Neutrophil (primary cell): Measurements from ENCODE around the gene IL23R.
A peak's percentile ranks its signal among the peaks of the same experiment; 100 is the strongest.

Experiments
- H3K27ac ChIP-seq: fragments of 200-600 bp; sonication (generic); 2 replicates; pipeline ENCODE4 v1.5.1; 2016; ENCODE audit warnings: mild to moderate bottlenecking, moderate library complexity
- H3K27me3 ChIP-seq: fragments of 200-600 bp; sonication (generic); 2 replicates; pipeline ENCODE4 v1.6.0; 2016; ENCODE audit warnings: mild to moderate bottlenecking
- H3K36me3 ChIP-seq: fragments of 200-600 bp; sonication (generic); 2 replicates; pipeline ENCODE4 v1.5.1; 2017
- H3K4me1 ChIP-seq, 2 experiments: fragments of 200-600 bp in 1 of 2; sonication (generic) in 1 of 2; 1 replicate in 1 of 2; 2 replicates in 1 of 2; pipeline versions ENCODE4 v1.5.1 to v1.6.1; 2013 to 2016; ENCODE audit warnings: low read depth in 1 of 2, low read length in 1 of 2, mild to moderate bottlenecking in 1 of 2, moderate library complexity in 1 of 2; ENCODE audit not compliant: control insufficient read depth in 1 of 2, insufficient read depth in 1 of 2
- H3K4me3 ChIP-seq, 2 experiments: fragments of 200-600 bp in 1 of 2; sonication (generic) in 1 of 2; 1 replicate in 1 of 2; 2 replicates in 1 of 2; pipeline ENCODE4 v1.5.1; 2013 to 2016; ENCODE audit warnings: low read depth in 1 of 2, low read length in 1 of 2, mild to moderate bottlenecking in 1 of 2, moderate library complexity in 1 of 2
- H3K9me3 ChIP-seq: fragments of 200-600 bp; sonication (generic); 2 replicates; pipeline ENCODE4 v1.5.1; 2016
- CTCF ChIP-seq: fragments of 200-600 bp; sonication (generic); IDR thresholded peaks from 2 replicates; pipeline ENCODE4 v1.5.1; 2016; ENCODE audit warnings: antibody characterized with exemption

Gene IL23R

DNA sequence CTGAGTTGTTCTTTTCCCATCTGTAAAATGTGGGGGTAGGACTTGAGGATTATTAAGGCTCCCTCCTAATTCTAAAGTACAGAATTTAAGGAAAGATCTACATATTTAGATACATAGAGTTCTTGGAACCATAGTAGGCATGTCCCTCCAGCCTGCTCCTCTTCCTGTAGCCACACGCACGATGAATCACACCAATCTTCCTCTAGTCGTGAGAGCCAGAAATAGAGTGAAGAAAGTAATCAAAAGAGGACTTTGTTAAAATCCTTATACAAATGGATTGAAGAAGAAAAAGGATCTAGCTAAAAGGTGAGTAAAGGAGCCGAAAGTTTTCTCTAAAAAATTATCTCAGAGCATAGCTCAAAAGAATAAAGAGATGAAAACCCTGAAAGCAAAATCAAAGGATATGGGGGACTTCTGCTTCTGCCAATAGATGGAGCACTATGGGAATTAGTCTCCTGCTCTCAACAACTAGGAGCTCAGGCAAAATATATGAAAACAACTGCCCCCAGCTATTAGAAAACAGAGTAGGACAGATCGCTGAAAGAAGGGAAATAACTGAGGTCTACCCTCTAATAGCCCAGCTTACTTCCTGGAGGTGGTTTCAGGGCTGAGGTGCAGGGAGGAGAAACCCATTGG, 40.0 kb upstream of the IL23R start:
- no peaks in the 10 kb centered on the region for H3K9me3 ChIP-seq
- H3K27me3 ChIP-seq: no peaks in the 10 kb centered on the region
- H3K27ac ChIP-seq: no peak overlapping the region
- H3K4me3 ChIP-seq: no peak overlapping the region
- no peaks in the 10 kb centered on the region for H3K4me1 ChIP-seq
- TF ChIP-seq CTCF: no peak
- no peaks in the 10 kb centered on the region for H3K36me3 ChIP-seq

GRCh38 chr1:67126974-67127373, 39.3 kb upstream of the IL23R start:
- Histone ChIP-seq H3K4me1 (no peaks in the 10 kb centered on the region), H3K36me3 (no peaks in the 10 kb centered on the region), H3K9me3 (no peaks in the 10 kb centered on the region), H3K4me3 (no peak overlapping the region), H3K27me3 (no peaks in the 10 kb centered on the region), H3K27ac (no peak overlapping the region)
- no peak for TF ChIP-seq CTCF

DNA sequence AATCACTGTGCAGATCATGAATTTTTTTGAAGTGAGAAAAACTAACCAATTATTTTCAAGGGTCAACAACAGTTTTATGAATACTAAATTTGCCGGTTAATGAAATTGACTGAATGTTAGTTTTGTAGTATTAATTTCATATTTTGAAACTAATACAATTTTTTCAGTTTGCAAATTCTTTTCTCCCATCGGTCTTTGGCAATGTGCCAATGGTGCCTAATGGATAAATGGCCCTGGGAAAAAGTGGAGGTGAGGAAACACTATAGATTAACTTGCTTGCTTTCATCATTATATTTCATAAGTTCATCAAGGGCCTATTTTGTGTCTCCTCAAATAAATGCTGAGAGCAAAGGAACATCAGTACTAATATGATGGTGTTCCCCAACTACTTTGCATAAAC, 35.6 kb upstream of the IL23R start:
- Histone ChIP-seq H3K4me3 (no peak overlapping the region), H3K9me3 (no peaks in the 10 kb centered on the region), H3K27ac (no peak overlapping the region), H3K4me1 (peaks cover 4 to 5% of the 10 kb centered on the region in 2 experiments), H3K27me3 (peaks cover 11% of the 10 kb centered on the region), H3K36me3 (no peaks in the 10 kb centered on the region)
- no peak for TF ChIP-seq CTCF

GRCh38 chr1:67133177-67133576, 33.1 kb upstream of the IL23R start:
- TF ChIP-seq CTCF: no peak
- H3K27me3 ChIP-seq: peaks cover 11% of the 10 kb centered on the region
- no peak overlapping the region for H3K4me3 ChIP-seq
- H3K36me3 ChIP-seq: no peaks in the 10 kb centered on the region
- H3K27ac ChIP-seq: no peak overlapping the region
- no peaks in the 10 kb centered on the region for H3K9me3 ChIP-seq
- peaks cover 4 to 5% of the 10 kb centered on the region in 2 experiments for H3K4me1 ChIP-seq

GRCh38 chr1:67134695-67135094, 31.6 kb upstream of the IL23R start, which contains the start of gene C1orf141:
TSS of gene C1orf141 (minus strand) at chr1:67134970. CDS start at chr1:67127240, 7,730 bp downstream.
- Histone ChIP-seq H3K9me3 (no peaks in the 10 kb centered on the region), H3K4me3 (peak within 1 kb of the TSS in 1 of 2 experiments; percentile 8), H3K27ac (no peak within 1 kb of the TSS), H3K27me3 (peaks cover 11% of the 10 kb centered on the region), H3K4me1 (peaks cover 4 to 5% of the 10 kb centered on the region in 2 experiments), H3K36me3 (no peaks in the 10 kb centered on the region)
- TF ChIP-seq CTCF: no peak
